Liver (tissue), 3 donors: ENCODE measurements around the gene GRIN2A.

ENCODE experiments used
- CTCF ChIP-seq: fragments of 150-350 bp; IDR thresholded peaks from 2 replicates; pipeline ENCODE4 v1.5.1; 2017; ENCODE audit warnings: improper control_type of control experiment, low read depth, low read length; ENCODE audit not compliant: missing input control
- EGR1 ChIP-seq, 2 donors: IDR thresholded peaks; 2 replicates each; pipeline ENCODE4 v1.6.1; 2016 to 2018; ENCODE audit warnings: antibody characterized with exemption in 2 of 2, low read depth in 2 of 2
- FOXA1 ChIP-seq: IDR thresholded peaks from 2 replicates; pipeline ENCODE4 v1.6.1; 2016; ENCODE audit warnings: antibody characterized with exemption
- JUND ChIP-seq, 2 donors: IDR thresholded peaks; 2 replicates each; pipeline ENCODE4 v1.6.1; 2016; ENCODE audit warnings: antibody characterized with exemption in 2 of 2
- SP1 ChIP-seq: IDR thresholded peaks from 2 replicates; pipeline ENCODE4 v1.6.1; 2018; ENCODE audit warnings: antibody characterized with exemption, mild to moderate bottlenecking
- TAF1 ChIP-seq: conservative IDR thresholded peaks from 2 replicates; pipeline ENCODE4 v1.6.1; 2016; ENCODE audit warnings: antibody characterized with exemption, mild to moderate bottlenecking
- donor health status: healthy.
- donor health status: healthy.

- TF ChIP-seq JUND (IDR thresholded peaks at IDR 0.05) (no peak), CTCF (no peak), FOXA1 (no peak), TAF1 (no peak), EGR1 (IDR thresholded peaks at IDR 0.05; ENCODE audit: low read depth in 2 of 2) (no peak), SP1 (no peak)
These were observed 322.4 kb downstream of the GRIN2A start for GRCh38 chr16:9859701-9860327.
